NCI-H2081 treated with DMSO at 0.1 percent for 48 hours (cell line): ENCODE measurements around the gene EHBP1L1.

Experiments
- DNase-seq: peaks from one replicate; lab custom pipeline; 2025; lab: John Stamatoyannopoulos, UW

The EHBP1L1 gene

GRCh38 chr11:65577756-65578109, 1.9 kb downstream of the EHBP1L1 start:
- DNase-seq, result no peak

GRCh38 chr11:65578134-65578533, 2.3 kb downstream of the EHBP1L1 start:
- no peak for DNase-seq

- no peak for DNase-seq
Observed at GRCh38 chr11:65578667-65579066, 2.8 kb downstream of the EHBP1L1 start.

- DNase-seq, result no peak
Observed at GRCh38 chr11:65579291-65579690, 3.4 kb downstream of the EHBP1L1 start.

- no peak for DNase-seq
Observed at GRCh38 chr11:65580031-65580692, 4.3 kb downstream of the EHBP1L1 start.

- DNase-seq, result no peak
Observed at GRCh38 chr11:65580756-65581155, 4.9 kb downstream of the EHBP1L1 start.

- no peak for DNase-seq
Observed at GRCh38 chr11:65581928-65582327, 6.1 kb downstream of the EHBP1L1 start.

GRCh38 chr11:65583589-65583988, 7.7 kb downstream of the EHBP1L1 start:
- no peak for DNase-seq

GRCh38 chr11:65584106-65584505, 8.3 kb downstream of the EHBP1L1 start:
- DNase-seq, result no peak

- DNase-seq, result no peak
Observed at GRCh38 chr11:65584723-65585171, 8.9 kb downstream of the EHBP1L1 start.

GRCh38 chr11:65585396-65586246, 9.8 kb downstream of the EHBP1L1 start:
- DNase-seq, result no peak

GRCh38 chr11:65586247-65586630, 10.4 kb downstream of the EHBP1L1 start:
- DNase-seq, result no peak

- DNase-seq, result no peak
Observed at GRCh38 chr11:65586676-65587075, 10.8 kb downstream of the EHBP1L1 start.

- no peak for DNase-seq
Observed at GRCh38 chr11:65588199-65589054, 12.6 kb downstream of the EHBP1L1 start.

GRCh38 chr11:65589444-65590239, 13.8 kb downstream of the EHBP1L1 start:
- no peak for DNase-seq

GRCh38 chr11:65590240-65590738, 14.4 kb downstream of the EHBP1L1 start:
- no peak for DNase-seq

GRCh38 chr11:65591939-65592857, 16.3 kb downstream of the EHBP1L1 start:
- DNase-seq, result no peak

- no peak for DNase-seq
Observed at GRCh38 chr11:65592858-65593517, 17.1 kb downstream of the EHBP1L1 start.

- DNase-seq, result no peak
Observed at GRCh38 chr11:65593518-65594414, 17.9 kb downstream of the EHBP1L1 start.
